Measurements from ENCODE around the gene BPIFB4. TPM values are rescaled to one million over a fixed set of nuclear protein-coding genes. Genes with fewer than 3 reads are reported as not detected.

Gene BPIFB4
- total RNA-seq, 6 experiments from 2014 or later = not detected

- no peaks in the 10 kb centered on the region for H3K4me1 Mint-ChIP-seq (ENCODE audit: low read depth)
- no peak within 1 kb of the TSS for H3K27ac Mint-ChIP-seq
- DNase-seq = no peak
- no peaks in the 10 kb centered on the region for H3K9me3 Mint-ChIP-seq
- peaks cover 27% of the 10 kb centered on the region for H3K27me3 Mint-ChIP-seq (ENCODE audit: insufficient read depth)
- TF ChIP-seq CTCF (IDR thresholded peaks at IDR 0.05) = no peak
- H3K36me3 Mint-ChIP-seq (ENCODE audit: low read depth) = no peaks in the 10 kb centered on the region
- H3K4me3 Mint-ChIP-seq = no peak within 1 kb of the TSS
Observed at GRCh38 chr20:33053291-33054106, 25.9 kb upstream of the BPIFB4 start, which contains the start of gene BPIFB3. BPIFB3 (plus strand) TSS chr20:33053903; CDS start chr20:33055436, 1,533 bp downstream.

GRCh38 chr20:33054381-33054780, 25.1 kb upstream of the BPIFB4 start:
- H3K36me3 Mint-ChIP-seq (ENCODE audit: low read depth) = no peaks in the 10 kb centered on the region
- H3K4me3 Mint-ChIP-seq = no peak overlapping the region
- H3K27ac Mint-ChIP-seq = no peak overlapping the region
- no peaks in the 10 kb centered on the region for H3K4me1 Mint-ChIP-seq (ENCODE audit: low read depth)
- peaks cover 27% of the 10 kb centered on the region for H3K27me3 Mint-ChIP-seq (ENCODE audit: insufficient read depth)
- TF ChIP-seq CTCF (IDR thresholded peaks at IDR 0.05) = no peak
- DNase-seq = no peak
- H3K9me3 Mint-ChIP-seq = no peaks in the 10 kb centered on the region

GRCh38 chr20:33054791-33055190, 24.7 kb upstream of the BPIFB4 start:
- no peak for TF ChIP-seq CTCF (IDR thresholded peaks at IDR 0.05)
- Mint-ChIP-seq H3K4me1 (ENCODE audit: low read depth) (no peaks in the 10 kb centered on the region), H3K9me3 (no peaks in the 10 kb centered on the region), H3K27me3 (ENCODE audit: insufficient read depth) (peaks cover 27% of the 10 kb centered on the region), H3K27ac (no peak overlapping the region), H3K36me3 (ENCODE audit: low read depth) (no peaks in the 10 kb centered on the region), H3K4me3 (no peak overlapping the region)
- DNase-seq = no peak

GRCh38 chr20:33059136-33059535, 20.3 kb upstream of the BPIFB4 start:
- Mint-ChIP-seq H3K4me3 (no peak overlapping the region), H3K36me3 (ENCODE audit: low read depth) (no peaks in the 10 kb centered on the region), H3K9me3 (no peaks in the 10 kb centered on the region), H3K27ac (no peak overlapping the region), H3K27me3 (ENCODE audit: insufficient read depth) (peaks cover 32% of the 10 kb centered on the region), H3K4me1 (ENCODE audit: low read depth) (no peaks in the 10 kb centered on the region)
- DNase-seq = no peak
- no peak for TF ChIP-seq CTCF (IDR thresholded peaks at IDR 0.05)

- TF ChIP-seq CTCF (IDR thresholded peaks at IDR 0.05) = no peak
- no peak for DNase-seq
- Mint-ChIP-seq H3K36me3 (ENCODE audit: low read depth) (no peaks in the 10 kb centered on the region), H3K9me3 (no peaks in the 10 kb centered on the region), H3K4me1 (ENCODE audit: low read depth) (no peaks in the 10 kb centered on the region), H3K27me3 (ENCODE audit: insufficient read depth) (peaks cover 30% of the 10 kb centered on the region), H3K4me3 (no peak overlapping the region), H3K27ac (no peak overlapping the region)
Observed at GRCh38 chr20:33059741-33060390, 19.6 kb upstream of the BPIFB4 start.

Data from HFFc6 (cell line).